IPS DF 6.9 (cell line): ENCODE measurements around the gene OR6K6.

Source experiments
- DNase-seq: peaks from one replicate; pipeline ENCODE4 v3.0.0-alpha.2; 2013; ENCODE audit warnings: low read depth, low spot score
- H3K27ac ChIP-seq: one replicate; pipeline ENCODE4 v1.5.1; 2013; ENCODE audit warnings: low read length, control low read depth
- H3K27me3 ChIP-seq: 2 replicates; pipeline ENCODE4 v1.6.1; 2013; ENCODE audit warnings: mild to moderate bottlenecking, low read length; ENCODE audit not compliant: control insufficient read depth, insufficient read depth
- H3K36me3 ChIP-seq: 2 replicates; pipeline ENCODE4 v1.6.1; 2013; ENCODE audit warnings: low read length; ENCODE audit not compliant: control insufficient read depth, insufficient read depth
- H3K4me1 ChIP-seq: 2 replicates; pipeline ENCODE4 v1.6.1; 2013; ENCODE audit warnings: low read length; ENCODE audit not compliant: control insufficient read depth, insufficient read depth
- H3K4me3 ChIP-seq: 2 replicates; pipeline ENCODE4 v1.5.1; 2013; ENCODE audit warnings: mild to moderate bottlenecking, low read length
- H3K9me3 ChIP-seq: 2 replicates; pipeline ENCODE4 v1.6.1; 2013; ENCODE audit warnings: low read length, inconsistent platforms; ENCODE audit not compliant: control insufficient read depth, insufficient read depth
- WGBS: extraction: QIAGEN DNeasy Blood & Tissue Kit; methylation state at CpG from one replicate; pipeline ENCODE4 v1.1.7; 2013; ENCODE audit warnings: mixed read lengths, missing lambda C conversion rate; ENCODE audit not compliant: insufficient read length, insufficient coverage; 5-methylcytosine and 5-hydroxymethylcytosine counted together

The OR6K6 gene

GRCh38 chr1:158754420-158754819, at the start of gene OR6K6:
OR6K6 (plus strand) TSS chr1:158754720; CDS start chr1:158754888, 168 bp downstream.
- H3K27ac ChIP-seq, result no peak within 1 kb of the TSS
- H3K9me3 ChIP-seq, result peaks cover 1% of the 10 kb centered on the region; the same call in 1 of the 2 replicates
- DNase-seq, result no peak
- H3K36me3 ChIP-seq, result no peaks in the 10 kb centered on the region
- WGBS, result no CpG with 5 or more reads among the region's 2 CpGs
- no peaks in the 10 kb centered on the region for H3K4me1 ChIP-seq
- H3K27me3 ChIP-seq, result no peaks in the 10 kb centered on the region
- H3K4me3 ChIP-seq, result no peak within 1 kb of the TSS

GRCh38 chr1:158706096-158706495, 48.4 kb upstream of the OR6K6 start:
- H3K27ac ChIP-seq, result no peak overlapping the region
- H3K9me3 ChIP-seq, result no peaks in the 10 kb centered on the region
- H3K4me1 ChIP-seq, result no peaks in the 10 kb centered on the region
- no peak overlapping the region for H3K4me3 ChIP-seq
- DNase-seq, result no peak
- WGBS, result no CpG with 5 or more reads among the region's 2 CpGs
- no peaks in the 10 kb centered on the region for H3K36me3 ChIP-seq
- no peaks in the 10 kb centered on the region for H3K27me3 ChIP-seq

- no peaks in the 10 kb centered on the region for H3K4me1 ChIP-seq
- no peaks in the 10 kb centered on the region for H3K9me3 ChIP-seq
- no peaks in the 10 kb centered on the region for H3K27me3 ChIP-seq
- no peak overlapping the region for H3K27ac ChIP-seq
- H3K4me3 ChIP-seq, result no peak overlapping the region
- WGBS, result 100% methylated on average over 1 of the region's 4 CpGs
- DNase-seq, result no peak
- H3K36me3 ChIP-seq, result no peaks in the 10 kb centered on the region
These were observed 43.4 kb upstream of the OR6K6 start for GRCh38 chr1:158711098-158711497.

- Histone ChIP-seq H3K27ac (no peak overlapping the region), H3K36me3 (no peaks in the 10 kb centered on the region), H3K27me3 (no peaks in the 10 kb centered on the region), H3K4me3 (no peak overlapping the region), H3K4me1 (no peaks in the 10 kb centered on the region), H3K9me3 (no peaks in the 10 kb centered on the region)
- no peak for DNase-seq
- no CpG with 5 or more reads among the region's 1 CpG for WGBS
These were observed 39.8 kb upstream of the OR6K6 start for GRCh38 chr1:158714754-158715153.

GRCh38 chr1:158716335-158716734, 38.2 kb upstream of the OR6K6 start:
- Histone ChIP-seq H3K27me3 (no peaks in the 10 kb centered on the region), H3K9me3 (no peaks in the 10 kb centered on the region), H3K36me3 (no peaks in the 10 kb centered on the region), H3K27ac (no peak overlapping the region), H3K4me3 (no peak overlapping the region), H3K4me1 (no peaks in the 10 kb centered on the region)
- DNase-seq, result no peak
- WGBS, result no CpG with 5 or more reads among the region's 1 CpG

GRCh38 chr1:158717344-158717743, 37.2 kb upstream of the OR6K6 start:
- Histone ChIP-seq H3K27ac (no peak overlapping the region), H3K27me3 (no peaks in the 10 kb centered on the region), H3K4me1 (no peaks in the 10 kb centered on the region), H3K36me3 (no peaks in the 10 kb centered on the region), H3K9me3 (no peaks in the 10 kb centered on the region), H3K4me3 (no peak overlapping the region)
- no CpG with 5 or more reads among the region's 6 CpGs for WGBS
- no peak for DNase-seq

- DNase-seq, result no peak
- no CpG with 5 or more reads among the region's 3 CpGs for WGBS
These were observed 34.9 kb upstream of the OR6K6 start for GRCh38 chr1:158719664-158720063.

GRCh38 chr1:158720620-158721019, 33.9 kb upstream of the OR6K6 start, which contains the start of gene OR6K3:
OR6K3 (minus strand) TSS chr1:158720720; CDS start chr1:158718115, 2,605 bp downstream.
- Histone ChIP-seq H3K36me3 (no peaks in the 10 kb centered on the region), H3K4me1 (no peaks in the 10 kb centered on the region), H3K4me3 (no peak within 1 kb of the TSS), H3K9me3 (no peaks in the 10 kb centered on the region), H3K27me3 (no peaks in the 10 kb centered on the region), H3K27ac (no peak within 1 kb of the TSS)
- DNase-seq, result no peak
- no CpG with 5 or more reads among the region's 2 CpGs for WGBS

More at GRCh38 chr1:158719664-158720063, 34.9 kb upstream of the OR6K6 start:
- no peaks in the 10 kb centered on the region for H3K27me3 ChIP-seq
- no peak overlapping the region for H3K4me3 ChIP-seq
- no peaks in the 10 kb centered on the region for H3K9me3 ChIP-seq
- no peaks in the 10 kb centered on the region for H3K4me1 ChIP-seq
- no peaks in the 10 kb centered on the region for H3K36me3 ChIP-seq
- no peak overlapping the region for H3K27ac ChIP-seq

GRCh38 chr1:158724442-158724841, 30.1 kb upstream of the OR6K6 start:
- H3K36me3 ChIP-seq, result no peaks in the 10 kb centered on the region
- H3K27ac ChIP-seq, result no peak overlapping the region
- no peaks in the 10 kb centered on the region for H3K4me1 ChIP-seq
- WGBS, result no CpG with 5 or more reads among the region's 5 CpGs
- no peaks in the 10 kb centered on the region for H3K9me3 ChIP-seq
- no peaks in the 10 kb centered on the region for H3K27me3 ChIP-seq
- H3K4me3 ChIP-seq, result no peak overlapping the region
- DNase-seq, result no peak

GRCh38 chr1:158728510-158729225, 25.9 kb upstream of the OR6K6 start:
- DNase-seq, result no peak

GRCh38 chr1:158730453-158730852, 24.1 kb upstream of the OR6K6 start:
- DNase-seq, result no peak
- H3K27ac ChIP-seq, result no peak overlapping the region

More at GRCh38 chr1:158728510-158729225, 25.9 kb upstream of the OR6K6 start:
- Histone ChIP-seq H3K27ac (no peak overlapping the region), H3K27me3 (no peaks in the 10 kb centered on the region), H3K4me3 (no peak overlapping the region), H3K9me3 (no peaks in the 10 kb centered on the region), H3K36me3 (no peaks in the 10 kb centered on the region), H3K4me1 (no peaks in the 10 kb centered on the region)
- WGBS, result no CpG with 5 or more reads among the region's 3 CpGs

More at GRCh38 chr1:158730453-158730852, 24.1 kb upstream of the OR6K6 start:
- H3K9me3 ChIP-seq, result no peaks in the 10 kb centered on the region
- H3K4me3 ChIP-seq, result no peak overlapping the region
- no peaks in the 10 kb centered on the region for H3K4me1 ChIP-seq
- no peaks in the 10 kb centered on the region for H3K27me3 ChIP-seq
- H3K36me3 ChIP-seq, result no peaks in the 10 kb centered on the region
- WGBS, result no CpG with 5 or more reads among the region's 4 CpGs
